MG63 (cell line): ENCODE measurements around the gene IGHMBP2. TPM values are rescaled to one million over a fixed set of nuclear protein-coding genes. Genes with fewer than 3 reads are reported as not detected.
"Not testable (repeated sequence)": the region's sequence is repeated elsewhere in the genome, so short reads cannot be mapped to it uniquely, and the experiment has no call there.

Source experiments
- DNase-seq: peaks from one replicate; pipeline ENCODE4 v3.0.0-alpha.2; 2020
- H3K27me3 ChIP-seq: fragments of 250-450 bp; sonication (Bioruptor Pico); 2 replicates; pipeline ENCODE4 v1.5.1; 2020; ENCODE audit warnings: mild to moderate bottlenecking, moderate library complexity
- H3K36me3 ChIP-seq: fragments of 250-450 bp; sonication (Bioruptor Pico); 2 replicates; pipeline ENCODE4 v1.5.1; 2020; ENCODE audit warnings: mild to moderate bottlenecking, moderate library complexity
- H3K4me3 ChIP-seq: fragments of 250-450 bp; sonication (Bioruptor Pico); 2 replicates; pipeline ENCODE4 v1.5.1; 2020; ENCODE audit warnings: mild to moderate bottlenecking, moderate library complexity
- H3K9me3 ChIP-seq: fragments of 250-450 bp; sonication (Bioruptor Pico); 2 replicates; pipeline ENCODE4 v1.5.1; 2020; ENCODE audit warnings: mild to moderate bottlenecking, moderate library complexity
- total RNA-seq: library from RNA; depleted of rRNA; stranded (reverse); fragments of >200 nt; shearing (Covaris generic); gene quantifications from 2 replicates; pipeline ENCODE4 v1.2.3, GENCODE V29; 2014; ENCODE audit warnings: low replicate concordance; rRNA removed

The IGHMBP2 gene
- 7.8 and 15.6 TPM in 2 replicates for total RNA-seq

DNA sequence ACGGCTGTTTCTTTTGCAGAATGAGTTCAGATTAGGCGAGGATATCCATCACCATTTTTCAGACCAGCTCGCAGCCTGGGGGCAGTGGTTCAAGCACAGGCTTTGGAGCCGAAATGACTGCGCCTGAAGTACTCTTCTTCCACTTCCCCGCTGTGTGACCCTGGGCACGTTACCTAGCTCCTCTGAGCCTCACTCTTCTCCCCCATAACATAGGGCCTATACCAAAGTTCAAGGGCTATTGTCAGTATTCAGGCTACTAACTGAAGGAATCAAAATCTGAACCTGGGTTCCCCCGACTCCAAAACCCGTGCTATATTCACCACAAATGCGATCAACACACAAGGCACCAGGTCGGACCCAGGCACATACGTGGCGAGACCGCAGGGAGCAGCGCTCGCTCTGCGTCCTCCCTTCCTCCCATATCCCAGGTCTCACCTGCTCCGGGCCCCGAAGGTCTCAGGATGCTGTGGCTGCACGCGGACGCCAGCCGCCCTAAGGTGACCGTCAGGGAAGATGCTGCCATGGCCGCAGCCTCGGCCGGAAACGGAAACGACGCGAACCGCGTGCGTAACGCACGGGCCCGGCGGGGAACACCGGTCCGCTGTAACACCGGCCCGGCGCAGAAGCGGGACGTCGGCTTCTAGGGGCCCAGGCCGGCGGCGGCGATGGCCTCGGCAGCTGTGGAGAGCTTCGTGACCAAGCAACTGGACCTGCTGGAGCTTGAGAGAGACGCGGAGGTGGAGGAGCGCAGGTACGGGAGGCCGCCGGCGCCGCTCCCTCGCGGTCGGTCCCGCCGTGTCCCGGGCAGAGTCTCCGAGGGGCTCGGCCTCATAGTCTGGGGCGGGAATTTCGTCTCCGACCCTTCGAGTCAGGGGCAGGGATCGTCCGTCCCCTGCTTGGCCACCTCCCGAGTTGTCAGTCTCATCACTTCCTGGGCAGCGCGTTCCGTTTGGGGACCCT is at the start of gene IGHMBP2, which contains the start of gene MRPL21:
IGHMBP2 (plus strand) TSS at position 604 of the 960 bp plus-strand sequence; CDS start at position 666, 62 bp downstream.
MRPL21 (minus strand) TSS at position 545 of the 960 bp plus-strand sequence; CDS start at position 523, 22 bp downstream.
- H3K27me3 ChIP-seq = no peaks in the 10 kb centered on the region
- H3K9me3 ChIP-seq = no peaks in the 10 kb centered on the region
- peak within 1 kb of the TSS; percentile 76 for H3K4me3 ChIP-seq
- H3K36me3 ChIP-seq = peaks cover 27% of the 10 kb centered on the region
- DNase-seq = peak; percentile 83

DNA sequence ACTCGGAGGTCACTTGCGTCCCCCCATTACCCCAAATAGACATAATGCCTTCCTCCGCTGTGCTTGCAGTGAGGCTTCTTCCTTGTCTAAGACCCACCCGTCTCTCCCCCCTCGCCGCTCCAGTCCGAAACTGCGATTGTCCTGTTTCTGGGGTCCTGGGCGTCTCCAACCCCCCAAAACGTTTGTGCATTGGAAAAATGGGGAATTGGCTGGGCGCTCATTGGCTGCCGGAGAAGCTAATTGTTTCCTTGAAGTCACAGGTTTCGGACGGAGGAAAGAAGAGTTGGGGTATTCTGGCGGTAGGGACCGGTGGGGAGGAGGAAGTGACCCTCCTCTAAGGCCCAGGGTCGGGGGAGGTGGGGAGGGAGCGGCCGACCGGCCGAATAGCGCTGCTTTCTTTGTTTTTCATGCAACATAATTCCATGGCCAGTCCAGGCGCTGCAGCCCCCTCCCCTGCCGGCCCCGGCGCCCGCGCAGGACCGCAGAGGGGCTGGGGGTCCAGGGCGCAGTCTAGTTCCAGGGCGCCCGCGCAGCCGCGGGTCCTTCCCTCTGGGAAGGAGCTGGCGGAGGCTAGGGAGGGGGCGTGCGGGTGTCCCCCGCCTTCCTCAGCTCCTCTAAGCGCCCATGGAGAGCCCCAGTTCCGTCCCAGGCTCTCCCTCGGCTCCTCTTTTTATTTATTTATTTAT is 49.3 kb upstream of the IGHMBP2 start:
- Histone ChIP-seq H3K9me3 (no peaks in the 10 kb centered on the region), H3K36me3 (no peaks in the 10 kb centered on the region), H3K27me3 (peaks cover 6% of the 10 kb centered on the region; the same call in 1 of the 2 replicates), H3K4me3 (peak overlapping the region; percentile 35)
- no peak for DNase-seq

DNA sequence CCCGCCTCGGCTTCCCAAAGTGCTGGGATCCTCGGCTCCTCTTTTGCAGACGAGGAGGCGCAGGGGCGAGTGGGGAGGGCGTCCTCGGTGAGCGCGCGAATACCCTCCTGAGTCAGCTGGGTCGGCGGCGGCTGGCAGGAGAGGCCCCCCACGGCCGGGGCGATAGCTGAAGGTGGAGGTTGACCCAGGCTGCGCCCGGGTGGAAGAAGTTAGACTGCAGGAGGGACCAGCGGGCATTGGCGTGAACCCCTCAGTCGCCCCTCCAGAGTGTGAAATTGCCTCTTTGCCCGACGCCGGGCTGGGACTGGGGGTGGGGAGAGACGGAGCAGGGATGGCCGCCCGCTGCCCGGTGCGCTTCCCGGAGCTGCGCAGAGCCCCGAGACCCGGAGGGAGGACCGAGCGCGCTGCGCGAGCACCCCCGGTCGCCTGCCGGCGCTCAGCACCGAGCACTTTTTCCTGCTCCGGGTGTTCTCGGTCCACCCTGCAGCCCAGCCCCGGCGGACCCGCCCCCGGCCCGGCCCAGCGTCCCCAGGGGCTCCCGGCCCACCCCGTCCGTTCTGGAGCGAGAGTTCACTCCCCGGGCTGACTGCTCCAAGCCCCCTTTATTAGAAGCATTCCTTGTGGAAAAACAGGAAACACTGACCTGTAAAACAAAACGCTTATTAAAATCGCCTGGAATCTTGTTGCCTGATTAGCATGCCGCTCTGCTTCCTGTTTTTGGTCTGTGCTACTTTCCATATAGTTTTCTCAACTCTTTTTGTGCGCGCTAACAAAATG is 48.3 kb upstream of the IGHMBP2 start:
- Histone ChIP-seq H3K9me3 (no peaks in the 10 kb centered on the region), H3K4me3 (peak overlapping the region; percentile 35), H3K36me3 (no peaks in the 10 kb centered on the region), H3K27me3 (peaks cover 6% of the 10 kb centered on the region; the same call in 1 of the 2 replicates)
- peak; percentile 48 for DNase-seq

DNA sequence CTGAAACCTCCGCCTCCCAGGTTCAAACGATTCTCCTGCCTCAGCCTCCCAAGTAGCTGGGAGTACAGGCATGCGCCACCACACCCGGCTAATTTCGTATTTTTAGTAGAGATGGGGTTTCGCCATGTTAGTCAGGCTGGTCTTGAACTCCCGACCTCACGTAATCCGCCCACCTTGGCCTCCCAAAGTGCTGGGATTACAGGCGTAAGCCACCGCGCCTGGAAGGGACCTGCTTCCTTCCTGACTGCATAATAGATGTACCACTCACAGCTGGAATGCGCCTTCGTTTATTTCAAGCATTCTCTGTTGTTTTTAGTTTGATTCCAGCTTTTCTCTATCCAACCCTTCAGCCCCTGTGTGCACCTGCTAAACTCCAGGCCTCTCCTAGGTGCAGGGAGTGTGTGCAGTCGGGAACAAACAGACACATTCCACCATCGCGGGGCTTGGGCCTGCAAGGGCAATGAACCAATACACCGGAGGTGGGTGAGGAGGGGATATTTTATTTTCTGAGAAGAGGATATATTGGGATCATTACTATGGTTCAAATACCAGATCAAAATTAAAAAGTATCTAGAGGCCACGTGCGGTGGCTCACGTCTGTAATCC is 47.2 kb upstream of the IGHMBP2 start:
- not testable (repeated sequence) for H3K36me3 ChIP-seq, H3K27me3 ChIP-seq, DNase-seq, H3K9me3 ChIP-seq, H3K4me3 ChIP-seq

DNA sequence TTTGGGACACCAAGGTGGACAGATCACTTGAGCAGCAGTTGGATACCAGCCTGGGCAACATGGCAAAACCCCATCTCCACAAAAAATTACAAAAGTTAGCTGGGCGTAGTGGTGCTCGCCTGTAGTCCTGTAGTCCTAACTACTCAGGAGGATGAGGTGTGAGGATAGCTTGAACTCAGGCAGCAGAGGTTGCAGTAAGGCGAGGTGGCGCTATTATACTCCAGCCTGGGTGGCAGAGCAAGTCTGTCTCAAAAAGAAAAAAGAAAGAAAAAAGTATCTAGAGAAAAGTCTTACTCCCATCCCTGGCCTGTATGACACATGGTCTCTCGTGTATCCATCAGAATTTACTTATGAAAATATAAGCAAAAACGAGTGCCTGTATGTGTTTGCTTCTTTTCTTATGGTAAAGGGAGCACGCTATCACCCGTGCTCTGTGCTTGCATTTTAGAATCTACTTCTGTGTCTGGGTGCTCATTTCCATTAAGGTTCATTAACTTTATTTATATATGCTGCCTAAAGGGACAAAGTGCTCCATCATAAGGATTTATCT is 46.6 kb upstream of the IGHMBP2 start:
- no peak for DNase-seq
- Histone ChIP-seq H3K9me3 (no peaks in the 10 kb centered on the region), H3K27me3 (peaks cover 6% of the 10 kb centered on the region; the same call in 1 of the 2 replicates), H3K4me3 (no peak overlapping the region), H3K36me3 (no peaks in the 10 kb centered on the region)

DNA sequence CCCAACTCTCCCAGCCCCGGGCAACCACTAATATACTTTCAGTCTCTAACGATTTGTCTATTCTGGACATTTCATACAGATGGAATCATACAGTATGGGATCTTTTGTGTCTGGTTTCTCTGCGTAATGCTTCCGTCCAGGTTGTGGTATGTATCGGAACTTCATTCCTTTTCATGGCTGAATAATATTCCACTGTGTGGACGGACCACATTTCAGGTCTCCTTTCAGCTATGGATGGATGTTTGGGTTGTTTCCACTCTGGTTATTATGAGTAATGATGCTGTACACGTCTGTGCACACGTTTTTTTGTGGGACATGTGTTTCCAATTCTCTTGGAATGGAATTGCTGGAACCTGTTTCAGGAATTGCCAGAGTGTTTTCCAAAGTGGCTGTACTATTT is 44.6 kb upstream of the IGHMBP2 start:
- Histone ChIP-seq H3K27me3 (peaks cover 6% of the 10 kb centered on the region; the same call in 1 of the 2 replicates), H3K9me3 (0 out of 2 replicates have a peak, but pooled peaks cover 3% of the 10 kb centered on the region), H3K4me3 (no peak overlapping the region), H3K36me3 (no peaks in the 10 kb centered on the region)
- no peak for DNase-seq

DNA sequence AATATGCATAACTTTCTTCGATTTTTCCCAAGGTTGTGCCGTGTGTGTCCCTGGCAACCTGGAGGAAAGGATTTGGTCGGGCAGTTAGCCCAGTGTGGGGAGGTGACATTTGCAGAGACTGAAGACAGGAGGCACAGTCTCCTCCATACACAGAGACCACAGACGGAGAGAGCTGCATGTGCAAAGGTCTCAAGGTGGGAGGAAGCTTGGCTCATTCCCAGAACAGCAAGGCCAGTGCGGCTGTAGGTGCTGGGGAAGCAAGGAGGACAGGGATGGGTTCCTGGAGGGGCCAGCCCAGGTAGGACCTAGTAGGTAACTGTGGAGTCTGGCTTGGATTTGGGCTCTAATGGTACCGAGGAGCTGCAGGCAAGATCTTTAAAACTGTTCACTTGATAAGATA is 41.3 kb upstream of the IGHMBP2 start:
- H3K36me3 ChIP-seq = no peaks in the 10 kb centered on the region
- DNase-seq = no peak

DNA sequence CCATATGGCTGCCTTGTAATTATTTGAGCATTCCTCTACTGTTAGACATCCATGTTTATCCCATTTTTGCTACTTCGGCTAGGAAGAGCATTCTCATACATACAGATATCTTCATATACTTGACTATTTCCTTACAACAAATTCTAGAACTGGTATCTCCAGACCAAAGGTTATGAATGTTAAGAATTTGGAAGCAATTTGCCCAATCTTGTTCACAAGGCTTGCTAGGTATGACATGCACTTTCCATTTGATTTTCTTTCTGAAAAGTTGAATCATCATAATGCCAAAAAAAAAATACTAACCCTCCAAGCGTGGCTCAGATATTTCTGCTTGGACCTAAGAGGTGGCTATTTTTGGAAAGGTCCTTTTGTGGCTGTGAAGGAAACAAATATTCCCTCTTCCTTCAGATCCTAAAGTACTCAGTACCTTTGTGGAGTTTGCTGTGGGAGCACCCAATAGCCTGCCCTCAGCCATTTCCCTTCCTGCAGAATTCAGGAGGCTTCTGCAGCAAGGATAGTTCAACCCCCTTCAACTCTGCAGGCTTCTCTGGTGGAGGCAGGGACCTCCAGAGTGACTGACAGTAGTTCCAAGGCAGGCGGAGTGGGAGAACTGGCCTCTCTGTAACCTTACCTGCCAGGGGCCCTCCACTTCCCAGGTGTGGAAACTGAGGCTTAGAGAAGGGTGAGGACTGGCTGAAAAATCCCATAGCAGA is 40.0 kb upstream of the IGHMBP2 start:
- no peaks in the 10 kb centered on the region for H3K27me3 ChIP-seq
- no peak for DNase-seq
- no peaks in the 10 kb centered on the region for H3K36me3 ChIP-seq
- H3K9me3 ChIP-seq = 0 out of 2 replicates have a peak, but pooled peaks cover 4% of the 10 kb centered on the region
- no peak overlapping the region for H3K4me3 ChIP-seq

More for the DNA sequence above, 41.3 kb upstream of the IGHMBP2 start:
- no peak overlapping the region for H3K4me3 ChIP-seq
- 0 out of 2 replicates have a peak, but pooled peaks cover 4% of the 10 kb centered on the region for H3K9me3 ChIP-seq
- no peaks in the 10 kb centered on the region for H3K27me3 ChIP-seq

DNA sequence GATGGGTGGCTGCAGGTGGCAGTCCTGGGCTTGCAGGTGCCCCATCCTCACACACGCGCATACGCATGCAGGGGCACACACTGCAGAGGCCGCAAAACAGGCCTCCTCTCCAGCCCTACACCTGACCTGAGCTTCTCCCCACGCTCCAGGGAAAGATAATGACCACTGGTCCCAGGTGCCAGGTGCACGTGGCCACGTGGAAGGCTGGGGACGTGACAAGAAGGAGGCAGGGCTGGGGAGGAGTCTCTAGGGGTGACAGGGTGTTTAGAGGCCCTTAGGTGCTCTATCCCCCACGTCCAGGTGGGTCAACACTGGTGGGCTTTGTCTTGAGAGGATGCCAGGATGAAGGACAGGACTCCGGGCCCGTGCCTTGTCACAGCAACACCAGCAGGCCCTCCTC is 38.5 kb upstream of the IGHMBP2 start:
- H3K36me3 ChIP-seq = no peaks in the 10 kb centered on the region
- H3K4me3 ChIP-seq = no peak overlapping the region
- DNase-seq = no peak
- H3K9me3 ChIP-seq = 0 out of 2 replicates have a peak, but pooled peaks cover 4% of the 10 kb centered on the region
- no peaks in the 10 kb centered on the region for H3K27me3 ChIP-seq

DNA sequence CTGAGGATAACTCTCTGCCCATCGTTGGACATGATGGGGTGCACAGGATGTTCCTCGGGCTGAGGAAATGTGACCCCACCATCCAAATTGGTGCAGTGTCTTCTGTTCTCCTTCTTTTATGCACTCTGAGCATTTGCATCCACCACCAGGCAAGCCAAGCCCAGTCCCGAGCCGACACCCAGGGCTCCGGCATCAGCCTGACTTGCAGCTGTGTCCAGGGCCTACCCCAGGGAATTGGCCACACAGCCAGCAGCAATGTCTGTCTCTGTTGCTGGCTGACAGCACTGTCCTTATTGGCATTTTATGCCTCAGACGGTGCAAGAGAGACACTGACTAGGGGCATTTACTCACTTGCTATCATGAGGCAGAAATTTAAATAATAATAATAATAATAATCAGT is 36.6 kb upstream of the IGHMBP2 start:
- Histone ChIP-seq H3K27me3 (no peaks in the 10 kb centered on the region), H3K4me3 (no peak overlapping the region), H3K9me3 (0 out of 2 replicates have a peak, but pooled peaks cover 4% of the 10 kb centered on the region), H3K36me3 (no peaks in the 10 kb centered on the region)
- no peak for DNase-seq

DNA sequence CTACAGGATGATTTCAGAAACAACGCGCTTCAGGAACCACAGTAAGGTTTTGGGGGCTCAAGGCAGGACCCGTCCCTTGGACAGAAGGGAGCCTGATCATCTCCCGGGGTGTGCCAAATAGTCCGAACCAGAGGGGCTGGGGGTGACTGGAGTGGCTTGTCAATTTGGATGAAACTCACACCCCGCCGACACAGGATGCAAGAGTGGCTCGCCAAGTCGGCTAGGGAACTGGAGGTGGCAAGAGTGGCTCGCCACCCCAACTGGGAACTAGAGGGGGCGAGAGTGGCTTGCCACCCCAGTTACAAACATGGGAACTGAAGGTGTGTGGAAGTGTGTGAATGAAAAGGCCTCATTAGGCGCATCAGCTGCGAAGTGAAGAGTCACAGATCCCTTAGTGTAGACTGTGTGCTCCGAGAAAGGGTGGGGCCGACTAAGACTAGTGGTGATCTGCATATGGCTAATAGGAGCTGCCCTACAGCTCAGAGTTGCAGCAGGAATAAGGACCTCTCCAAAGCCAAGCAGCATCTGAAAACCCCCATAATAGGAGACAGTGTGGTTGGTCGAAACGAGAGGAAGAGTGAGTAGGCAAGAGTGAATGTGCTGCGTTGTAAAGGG is 35.4 kb upstream of the IGHMBP2 start:
- no peaks in the 10 kb centered on the region for H3K36me3 ChIP-seq
- DNase-seq = no peak
- H3K9me3 ChIP-seq = 0 out of 2 replicates have a peak, but pooled peaks cover 4% of the 10 kb centered on the region
- no peaks in the 10 kb centered on the region for H3K27me3 ChIP-seq
- no peak overlapping the region for H3K4me3 ChIP-seq

DNA sequence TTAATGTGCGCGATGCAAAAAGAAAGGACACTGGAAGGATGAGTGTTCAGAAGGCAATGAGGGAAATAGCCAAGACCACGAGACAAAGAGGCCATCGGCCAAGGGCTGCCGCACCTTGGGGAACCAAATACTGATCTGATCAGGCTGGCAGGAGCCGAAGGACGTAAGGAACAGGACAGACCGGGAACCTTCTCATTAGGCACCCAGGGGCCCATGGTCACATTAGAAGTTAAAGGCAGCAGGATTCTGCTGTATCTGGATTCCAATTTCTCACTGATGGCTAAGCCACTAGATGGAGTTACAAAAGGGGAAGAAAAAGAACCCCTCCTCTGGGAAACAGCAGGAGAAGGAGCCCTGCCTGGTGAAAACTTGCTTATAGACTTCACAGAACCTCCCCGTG is 33.2 kb upstream of the IGHMBP2 start:
- Histone ChIP-seq H3K27me3 (no peaks in the 10 kb centered on the region), H3K9me3 (no peaks in the 10 kb centered on the region), H3K36me3 (no peaks in the 10 kb centered on the region), H3K4me3 (peak overlapping the region; percentile 31)
- no peak for DNase-seq

DNA sequence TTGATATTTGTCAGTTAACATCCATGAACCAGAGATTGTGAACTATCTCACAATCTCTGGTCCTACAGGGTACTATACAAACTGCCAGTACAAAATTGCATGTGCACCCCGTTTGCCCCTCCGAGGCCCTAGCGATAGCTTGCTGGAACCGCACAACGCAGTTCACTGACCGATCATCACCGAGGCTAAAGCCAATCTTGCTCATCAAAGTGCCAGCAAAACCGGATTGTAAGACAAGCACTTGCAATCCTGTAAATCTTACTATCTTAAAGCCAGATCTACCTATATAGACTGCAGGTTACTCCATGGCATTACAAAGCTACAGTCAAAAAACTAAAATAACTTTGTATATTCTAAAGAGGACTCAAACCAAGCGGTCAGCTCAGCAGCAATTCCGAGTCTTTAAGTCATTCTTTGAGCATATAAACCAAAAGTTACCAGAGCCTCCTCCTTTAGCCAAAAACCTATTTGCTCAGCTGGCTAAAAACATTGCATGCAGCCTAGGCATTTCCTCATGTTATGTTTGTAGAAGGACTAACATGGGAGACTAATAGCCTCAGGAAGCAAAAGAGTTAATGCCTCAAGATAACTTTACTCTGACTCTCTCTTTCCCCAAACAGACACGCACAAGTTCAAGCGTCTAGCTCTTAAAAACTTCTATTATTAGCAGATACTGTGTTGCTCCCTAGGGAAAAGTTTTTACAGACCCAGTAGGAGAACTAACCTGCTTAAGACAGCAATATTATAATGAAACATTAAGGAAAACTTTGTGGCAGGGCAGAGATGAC is 31.3 kb upstream of the IGHMBP2 start:
- Histone ChIP-seq H3K4me3 (no peak overlapping the region), H3K9me3 (no peaks in the 10 kb centered on the region), H3K27me3 (no peaks in the 10 kb centered on the region), H3K36me3 (no peaks in the 10 kb centered on the region)
- DNase-seq = no peak

DNA sequence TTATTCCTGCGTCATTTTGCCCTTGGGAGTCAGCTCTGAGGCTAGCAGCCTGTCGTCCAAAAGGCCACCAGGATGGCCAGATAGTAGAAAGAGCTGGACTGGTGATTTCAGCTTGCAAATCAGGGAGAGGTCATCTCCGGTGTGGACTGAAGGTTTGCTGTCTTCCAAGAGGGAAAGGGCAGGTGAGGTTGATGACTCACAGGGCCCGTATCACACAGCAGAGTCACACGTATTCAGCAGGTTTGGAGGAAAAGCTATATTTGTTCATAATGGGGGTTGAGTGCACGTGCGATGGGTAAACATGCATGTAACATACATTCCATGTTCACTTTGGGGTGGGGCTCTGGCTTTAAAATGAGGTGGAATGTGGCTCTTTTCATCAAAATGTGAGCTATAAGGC is 25.7 kb upstream of the IGHMBP2 start:
- H3K4me3 ChIP-seq = no peak overlapping the region
- H3K27me3 ChIP-seq = no peaks in the 10 kb centered on the region
- no peaks in the 10 kb centered on the region for H3K9me3 ChIP-seq
- DNase-seq = no peak
- no peaks in the 10 kb centered on the region for H3K36me3 ChIP-seq
